Fibroblast of skin of scalp (primary cell): ENCODE results near the gene GPR146.
A peak's percentile ranks its signal among the peaks of the same experiment; 100 is the strongest.

Experiments used
- DNase-seq: peaks from one replicate; pipeline ENCODE4 v3.0.0-alpha.2; 2013

Gene GPR146

DNA sequence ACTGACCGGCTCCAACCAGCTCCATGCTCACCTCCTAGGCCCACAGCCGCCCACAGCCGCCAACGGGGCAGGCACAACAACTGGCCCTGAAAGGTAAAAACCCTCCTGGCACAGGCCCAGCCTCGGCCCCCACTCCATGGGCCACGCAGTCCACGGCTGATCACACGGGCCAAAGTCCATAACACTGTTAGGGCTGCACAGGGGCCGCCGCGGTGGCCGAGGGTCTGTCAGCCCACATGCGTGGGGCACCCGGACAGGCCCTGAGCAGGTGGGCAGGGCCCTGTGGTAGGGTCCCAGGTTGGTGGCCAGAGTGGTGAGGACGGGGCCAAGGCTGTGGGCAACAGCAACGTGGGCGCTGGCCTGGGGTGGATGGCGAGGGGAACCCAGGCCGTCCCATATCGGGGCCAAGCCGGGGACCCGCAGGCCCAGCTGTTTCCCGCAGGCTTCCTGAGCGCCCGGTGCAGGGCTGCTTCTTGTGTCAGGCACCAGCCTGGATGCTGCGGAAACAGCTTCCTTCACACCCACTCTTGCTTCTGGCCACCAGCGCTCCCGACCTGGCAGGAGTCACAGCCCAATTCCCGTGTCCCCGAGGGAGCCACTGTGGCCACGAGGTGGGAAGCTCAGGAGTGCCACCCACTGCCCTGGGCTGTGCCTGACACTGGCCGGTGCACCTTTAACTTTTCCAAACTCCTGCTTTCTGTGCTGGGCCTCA lies 32.2 kb upstream of the GPR146 start:
- DNase-seq: no peak

DNA sequence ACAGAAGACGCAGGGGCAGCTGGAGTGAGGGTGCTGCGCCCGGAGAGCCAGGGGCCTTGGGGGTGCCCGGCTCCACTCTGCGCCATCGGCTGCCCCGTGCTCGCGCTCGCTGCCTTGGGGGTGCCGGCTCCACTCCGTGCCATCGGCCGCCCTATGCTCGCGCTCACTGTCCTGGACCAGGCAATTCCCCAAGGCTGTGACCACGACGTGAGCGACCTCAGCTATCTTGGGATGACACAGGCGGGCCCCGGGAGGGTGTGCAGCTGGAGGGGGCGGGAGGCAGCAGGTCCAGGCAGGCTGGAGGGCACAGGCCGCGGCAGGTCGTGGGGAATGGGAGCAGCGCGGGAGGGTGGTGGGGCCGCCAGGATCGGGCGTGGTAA lies 31.6 kb upstream of the GPR146 start:
- DNase-seq: no peak

DNA sequence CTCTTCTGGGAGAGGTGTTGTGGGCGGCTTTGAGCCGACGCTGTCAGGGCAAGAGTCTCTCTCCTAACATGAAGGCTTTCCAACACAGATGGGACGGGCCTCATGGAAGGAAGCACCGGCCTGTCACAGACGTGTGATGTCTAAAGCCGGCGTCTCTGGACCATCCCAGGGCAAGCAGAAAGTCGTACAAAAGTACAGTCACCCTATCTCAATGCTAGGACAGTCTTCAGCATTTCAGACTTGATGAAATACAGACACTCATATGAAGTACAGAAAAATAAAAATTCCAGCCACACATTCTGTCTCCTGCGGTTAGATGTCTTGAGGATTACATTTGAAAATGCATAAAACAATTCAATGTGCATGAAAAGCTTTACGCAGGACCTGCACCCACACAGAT lies 30.8 kb upstream of the GPR146 start:
- DNase-seq: peak; percentile 20

DNA sequence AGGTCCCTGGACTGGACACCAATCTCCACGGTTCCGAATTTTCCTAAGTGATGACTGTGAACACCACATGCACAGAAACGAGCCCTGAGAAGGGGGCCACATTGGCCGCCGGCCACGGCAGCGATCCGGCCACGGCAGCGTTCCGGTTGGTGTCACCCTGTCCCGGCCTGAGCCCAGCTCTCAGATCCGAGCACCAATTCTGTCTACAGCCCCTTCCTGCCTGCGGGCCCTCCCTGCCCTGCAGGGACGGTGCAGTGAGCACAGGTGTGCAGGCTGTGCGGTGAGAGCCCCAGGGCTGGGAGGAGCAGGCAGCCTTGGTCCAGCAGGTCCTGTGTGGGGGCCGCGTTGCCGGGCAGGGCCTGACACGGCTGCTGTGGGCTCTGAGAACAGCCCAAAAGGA lies 29.7 kb upstream of the GPR146 start:
- no peak for DNase-seq

DNA sequence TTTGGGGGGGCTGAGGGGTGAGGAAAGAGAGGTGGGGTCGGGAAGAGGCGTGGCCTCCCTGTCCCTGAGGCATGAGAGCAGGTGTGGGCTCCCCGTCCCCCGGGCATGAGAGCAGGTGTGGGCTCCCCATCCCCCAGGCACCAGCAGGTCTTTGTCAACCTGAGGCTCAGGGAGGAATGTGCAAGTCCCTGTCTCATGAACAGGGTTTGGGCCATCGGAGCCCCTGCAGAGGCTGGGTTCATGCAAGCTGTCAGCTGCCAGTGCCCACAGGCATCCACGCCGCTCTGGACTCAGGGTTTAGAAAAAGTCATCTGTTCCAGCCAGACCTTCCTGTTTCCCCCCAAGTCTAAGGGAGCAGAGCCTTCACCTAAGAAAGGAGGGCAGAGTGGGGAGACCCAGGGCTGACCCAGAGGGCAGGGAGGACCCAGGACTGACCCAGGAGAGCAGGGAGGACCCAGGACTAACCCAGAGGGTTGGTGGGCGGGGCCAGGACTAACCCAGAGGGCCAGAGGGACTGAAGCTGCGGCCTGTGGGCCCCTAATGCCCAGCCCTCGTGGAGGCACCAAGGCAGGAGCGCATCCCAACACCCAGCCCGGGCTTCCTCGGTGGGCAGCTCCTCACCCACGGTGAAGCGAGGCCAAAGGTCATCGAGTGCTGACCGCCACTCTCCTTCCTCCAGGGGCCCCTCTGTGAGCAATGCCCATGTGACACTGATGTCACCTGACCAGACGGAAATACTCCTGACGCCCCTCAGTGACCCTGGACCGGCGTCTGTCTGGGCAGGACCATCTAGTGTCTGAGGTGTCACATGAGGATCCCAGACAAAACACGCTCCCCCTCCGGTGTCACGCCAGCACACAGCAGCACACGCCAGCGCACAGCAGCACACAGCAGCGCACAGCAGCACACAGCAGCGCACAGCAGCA lies 28.9 kb upstream of the GPR146 start:
- DNase-seq: no peak

DNA sequence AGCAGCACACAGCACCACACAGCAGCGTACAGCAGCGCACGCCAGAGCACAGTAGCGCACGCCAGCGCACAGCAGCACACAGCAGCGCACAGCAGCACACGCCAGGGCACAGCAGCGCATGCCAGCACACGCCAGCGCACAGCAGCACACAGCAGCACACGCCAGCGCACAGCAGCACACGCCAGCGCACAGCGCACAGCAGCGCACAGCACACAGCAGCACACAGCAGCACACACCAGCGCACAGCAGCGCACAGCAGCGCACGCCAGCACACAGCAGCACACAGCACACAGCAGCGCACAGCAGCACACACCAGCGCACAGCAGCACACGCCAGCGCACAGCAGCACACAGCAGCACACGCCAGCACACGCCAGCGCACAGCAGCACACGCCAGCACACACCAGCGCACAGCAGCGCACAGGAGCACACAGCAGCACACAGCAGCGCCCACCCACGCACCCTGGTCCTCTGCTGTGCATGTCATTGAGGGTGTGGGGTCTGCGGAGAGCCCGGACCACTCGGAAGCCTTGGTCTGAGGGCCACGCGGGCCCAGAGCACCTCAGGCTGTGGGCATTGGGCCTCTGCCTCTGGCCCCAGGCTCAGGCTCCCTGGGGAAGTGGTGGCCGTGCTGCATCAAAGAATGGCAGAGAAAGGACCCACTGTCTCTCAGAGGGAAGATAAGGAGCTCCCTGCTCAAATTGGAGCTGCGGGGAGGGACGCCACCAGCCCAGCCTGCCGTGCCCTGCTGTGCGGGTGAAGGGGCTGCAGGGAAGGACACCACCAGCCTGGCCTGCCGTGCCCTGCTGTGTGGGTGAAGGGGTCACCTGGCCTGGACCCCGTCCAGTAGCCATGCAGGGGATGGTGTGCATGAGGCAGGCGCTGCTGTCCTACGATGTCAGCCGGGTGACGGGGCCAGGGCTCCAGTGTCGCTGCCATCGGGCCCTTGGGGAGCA lies 27.5 kb upstream of the GPR146 start:
- DNase-seq: no peak

DNA sequence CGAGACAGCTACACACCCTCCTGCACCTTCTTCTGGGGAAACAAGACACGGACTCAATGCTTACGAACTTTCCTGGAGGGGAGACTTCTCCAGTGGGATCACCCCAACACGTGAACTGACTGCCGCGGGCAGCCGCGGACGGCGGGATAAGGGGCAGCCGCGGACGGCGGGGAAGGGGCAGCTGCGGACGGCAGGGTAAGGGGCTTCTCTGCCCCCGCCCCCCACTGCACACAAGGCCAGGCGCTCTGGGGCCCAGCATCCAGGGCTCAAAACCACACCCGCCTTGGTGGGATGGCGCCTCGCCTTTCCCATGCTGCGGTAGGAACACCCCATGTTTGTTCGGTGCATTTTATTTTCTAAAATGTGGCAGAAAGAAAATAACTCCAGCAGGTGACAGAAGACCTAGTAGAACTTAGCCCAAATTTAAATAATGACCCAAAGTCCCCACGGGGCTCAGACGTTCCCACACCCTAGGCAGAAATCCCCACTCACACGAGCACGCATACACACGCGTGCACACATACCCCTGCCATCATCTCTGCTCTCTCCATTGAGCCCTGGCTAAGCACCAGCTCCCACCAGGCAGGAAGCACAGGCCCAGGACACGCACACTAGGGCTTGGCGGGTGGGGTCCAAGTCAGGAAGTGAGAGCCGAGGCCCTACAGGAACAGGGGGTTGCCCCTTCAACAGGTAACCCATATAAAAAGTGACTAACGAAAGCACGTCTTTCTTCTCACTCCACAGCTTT lies 26.6 kb upstream of the GPR146 start:
- no peak for DNase-seq

DNA sequence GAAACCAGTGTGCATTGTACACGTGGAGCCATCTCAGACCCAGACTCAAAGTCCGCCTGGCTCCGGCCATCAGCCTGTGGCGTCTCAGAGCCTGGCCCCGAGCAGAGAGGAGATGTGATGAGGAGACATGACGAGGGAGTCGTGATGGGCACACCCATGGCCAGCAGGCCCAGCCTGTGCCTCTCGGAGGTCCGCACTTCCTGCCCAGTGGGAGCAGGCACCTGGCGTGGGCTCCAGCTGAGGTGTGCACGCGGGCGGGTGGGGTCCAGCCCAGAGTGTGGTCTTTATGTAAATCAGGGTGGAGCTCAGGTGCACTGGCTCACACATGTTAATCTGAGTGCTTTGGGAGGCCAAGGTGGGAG lies 26.0 kb upstream of the GPR146 start:
- DNase-seq: no peak

DNA sequence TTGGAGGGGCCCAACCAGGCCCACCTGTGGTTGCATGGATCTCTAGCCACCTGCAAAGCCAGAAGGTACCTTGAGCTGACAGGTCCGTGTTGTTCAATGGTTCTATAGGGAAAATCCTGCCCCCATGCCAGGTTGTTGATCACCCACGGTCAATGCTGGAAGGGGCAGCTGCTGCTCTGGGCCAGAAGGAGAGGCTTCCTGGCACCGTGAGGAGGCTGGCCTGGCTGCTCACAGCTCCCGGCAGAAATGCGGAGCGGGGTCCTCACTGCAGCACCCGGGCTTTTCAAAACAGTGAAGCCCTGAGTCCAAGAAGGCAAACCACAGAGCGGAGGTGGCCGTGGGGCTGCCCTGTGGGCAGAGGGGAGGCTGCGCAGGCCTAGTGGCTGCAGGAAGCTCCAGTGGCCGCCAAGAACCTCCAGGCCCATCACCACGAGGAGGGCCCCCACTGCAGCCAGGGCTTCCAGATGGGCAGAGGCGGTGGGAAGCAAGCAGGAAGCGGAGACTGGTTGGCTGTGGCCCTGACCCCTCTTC lies 25.0 kb upstream of the GPR146 start:
- no peak for DNase-seq

DNA sequence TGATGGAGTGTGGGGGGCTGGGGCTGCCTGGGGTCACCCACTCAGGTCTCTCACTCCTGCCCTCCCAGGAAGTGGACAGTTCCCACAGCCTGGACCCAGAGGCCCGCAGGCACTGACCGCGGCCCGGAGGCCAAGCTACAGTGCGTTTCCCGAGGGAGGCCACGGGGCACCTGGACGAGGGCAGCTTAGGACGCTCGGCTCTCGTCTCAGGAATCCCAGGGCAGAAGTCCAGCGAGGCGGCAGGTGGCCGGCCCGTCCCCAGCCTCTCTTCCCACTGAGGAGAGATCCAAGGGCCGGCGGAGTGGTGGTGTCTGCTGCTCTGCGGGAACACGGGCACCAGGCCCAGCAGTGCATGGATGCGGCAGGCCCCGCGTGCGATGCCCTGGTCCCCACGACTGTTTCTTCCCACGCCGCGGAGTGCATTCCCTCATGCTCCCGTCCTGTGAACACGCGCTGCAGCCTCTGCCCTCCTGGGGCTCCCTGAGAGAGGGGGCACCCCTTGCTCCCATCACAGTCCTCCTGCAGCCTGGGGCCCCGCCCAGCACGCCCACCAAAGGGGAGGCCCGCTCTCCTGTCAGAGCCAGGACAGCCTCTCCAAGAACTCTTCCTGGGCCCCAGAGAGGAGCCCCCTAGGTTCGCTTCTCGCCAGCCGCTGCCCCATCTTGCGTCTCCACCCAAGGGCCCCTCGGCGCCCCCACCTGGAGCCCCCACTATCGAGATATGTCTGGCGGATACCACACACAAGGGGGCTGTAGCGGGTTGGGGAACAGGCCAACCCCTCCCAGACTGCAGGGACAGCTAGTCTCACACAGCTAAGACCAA lies 24.3 kb upstream of the GPR146 start:
- no peak for DNase-seq

DNA sequence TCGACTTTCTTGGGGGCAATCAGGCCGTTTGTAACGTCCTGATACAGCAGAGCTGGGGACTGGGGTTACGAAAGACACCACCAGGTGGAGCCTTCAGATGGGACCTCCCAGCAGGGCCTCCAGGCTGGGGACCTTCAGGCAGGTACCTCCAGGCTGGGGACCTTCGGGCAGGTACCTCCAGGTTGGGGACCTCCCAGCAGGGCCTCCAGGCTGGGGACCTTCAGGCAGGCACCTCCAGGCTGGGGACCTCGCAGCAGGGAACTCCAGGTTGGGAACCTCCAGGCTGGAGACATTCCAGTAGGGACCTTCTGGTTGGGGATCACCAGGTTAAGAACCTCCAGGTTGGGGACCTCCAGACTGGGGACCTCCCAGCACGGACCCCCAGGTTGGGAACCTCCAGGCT lies 23.5 kb upstream of the GPR146 start:
- DNase-seq: no peak

DNA sequence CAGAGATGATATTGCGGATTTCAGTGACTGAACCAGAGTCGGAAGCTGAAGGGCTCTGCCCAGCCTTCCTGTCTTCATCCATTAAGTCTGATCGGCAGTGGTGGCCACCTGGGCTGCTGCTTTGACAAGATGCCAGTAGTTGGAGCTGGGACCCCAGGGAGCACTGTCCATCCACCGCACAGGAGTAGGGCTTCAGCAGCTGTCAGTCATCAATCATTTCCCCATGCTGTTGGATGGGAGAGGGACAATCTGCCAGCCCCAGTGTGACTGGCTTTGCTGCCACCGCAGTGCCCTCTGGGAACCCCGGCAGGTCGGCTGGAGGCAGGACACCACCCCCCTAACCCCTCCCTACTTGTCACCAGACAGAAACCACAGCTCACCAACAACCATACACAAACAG lies 23.0 kb upstream of the GPR146 start:
- no peak for DNase-seq

DNA sequence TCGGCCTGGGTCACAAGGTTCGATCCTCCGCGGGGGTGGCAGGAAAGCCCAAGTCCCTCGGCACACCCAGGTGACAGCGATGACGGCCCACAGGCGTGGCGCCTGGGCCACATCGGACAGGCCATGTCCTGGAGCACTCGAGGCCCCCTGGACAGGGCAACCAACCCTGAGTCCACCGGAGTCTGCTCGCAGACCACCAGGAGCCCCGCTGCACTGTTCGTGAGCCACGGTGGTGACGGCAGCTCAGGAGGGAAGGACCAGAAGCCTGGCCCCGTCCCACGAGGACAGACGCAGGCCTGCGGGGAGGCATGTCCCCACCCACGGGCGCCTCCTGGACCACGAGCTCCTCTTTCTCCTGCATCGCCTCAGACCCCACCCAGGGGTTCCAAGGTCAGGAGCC lies 22.4 kb upstream of the GPR146 start:
- no peak for DNase-seq

DNA sequence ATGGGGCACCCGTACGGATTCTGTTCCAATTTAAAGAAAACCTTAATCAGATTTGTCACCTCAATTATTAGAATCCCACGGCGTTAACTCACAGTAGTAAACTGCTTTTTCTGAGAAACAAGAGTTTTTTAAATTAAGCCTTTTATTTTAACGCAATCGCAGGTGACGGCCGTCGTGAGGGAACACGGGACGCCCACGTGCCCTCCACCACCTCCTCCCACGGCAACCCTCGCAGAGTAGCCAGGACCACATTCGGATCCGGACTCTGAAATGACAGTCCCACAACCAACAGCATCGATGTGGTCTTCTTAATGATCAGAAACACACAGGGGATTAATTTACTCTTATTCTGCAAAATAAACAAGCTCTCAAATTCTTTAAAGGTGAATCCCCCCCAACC lies 22.0 kb upstream of the GPR146 start:
- no peak for DNase-seq

DNA sequence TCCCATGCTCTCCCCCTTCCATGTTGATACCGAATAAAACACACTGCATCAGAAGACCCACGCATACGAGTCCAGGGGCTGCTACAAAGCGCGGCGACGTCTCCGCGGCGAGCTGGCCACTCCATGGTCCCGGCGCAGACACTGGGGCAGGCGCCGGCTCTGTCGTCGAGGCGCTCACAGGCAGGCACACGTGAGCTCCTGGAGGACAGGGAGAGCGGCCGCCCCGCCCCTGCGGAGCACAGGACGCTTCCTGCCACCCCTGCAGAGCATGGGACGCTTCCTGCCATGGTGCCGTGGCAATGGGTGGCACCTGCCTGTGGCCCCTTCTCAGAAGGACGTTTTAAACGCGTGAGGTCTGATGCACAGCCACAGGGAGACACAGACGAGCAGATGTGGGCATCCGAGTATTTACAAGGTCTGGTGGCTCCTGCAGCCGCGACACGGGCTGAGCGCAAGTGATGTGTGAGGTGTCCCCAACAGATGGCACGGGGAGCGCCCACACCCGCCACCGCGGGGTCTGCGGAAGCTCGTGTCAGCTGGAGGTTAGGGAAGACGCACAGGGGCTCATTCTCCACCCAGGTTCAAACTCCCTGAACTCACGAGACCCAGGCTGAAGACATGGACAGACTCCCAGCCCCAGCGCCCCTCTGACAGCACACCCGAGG lies 21.4 kb upstream of the GPR146 start:
- DNase-seq: no peak

DNA sequence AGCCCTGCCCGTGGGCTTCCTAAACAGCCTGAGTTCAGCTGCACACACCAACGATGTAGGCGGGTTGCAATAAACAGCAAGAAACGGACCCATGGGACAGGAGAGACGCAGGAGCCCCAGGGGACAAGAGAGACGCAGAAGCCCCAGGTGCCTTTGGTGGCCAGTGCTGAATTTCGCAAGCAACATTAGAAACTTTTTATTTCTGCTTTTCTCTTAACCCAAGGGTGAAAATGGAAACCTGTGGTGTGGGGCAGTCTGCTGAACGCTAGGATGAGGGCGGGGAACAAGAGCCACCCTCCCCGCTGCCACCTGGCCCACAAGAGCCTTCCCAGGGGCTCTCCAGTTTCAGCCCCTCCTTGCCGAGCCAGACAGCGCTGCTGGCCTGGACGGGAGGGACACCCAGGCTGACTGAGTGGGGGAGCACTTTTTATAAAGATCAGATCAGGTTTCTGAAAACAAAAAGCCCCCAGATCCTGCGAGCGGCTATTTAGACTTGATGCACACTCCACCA lies 20.0 kb upstream of the GPR146 start:
- DNase-seq: no peak

DNA sequence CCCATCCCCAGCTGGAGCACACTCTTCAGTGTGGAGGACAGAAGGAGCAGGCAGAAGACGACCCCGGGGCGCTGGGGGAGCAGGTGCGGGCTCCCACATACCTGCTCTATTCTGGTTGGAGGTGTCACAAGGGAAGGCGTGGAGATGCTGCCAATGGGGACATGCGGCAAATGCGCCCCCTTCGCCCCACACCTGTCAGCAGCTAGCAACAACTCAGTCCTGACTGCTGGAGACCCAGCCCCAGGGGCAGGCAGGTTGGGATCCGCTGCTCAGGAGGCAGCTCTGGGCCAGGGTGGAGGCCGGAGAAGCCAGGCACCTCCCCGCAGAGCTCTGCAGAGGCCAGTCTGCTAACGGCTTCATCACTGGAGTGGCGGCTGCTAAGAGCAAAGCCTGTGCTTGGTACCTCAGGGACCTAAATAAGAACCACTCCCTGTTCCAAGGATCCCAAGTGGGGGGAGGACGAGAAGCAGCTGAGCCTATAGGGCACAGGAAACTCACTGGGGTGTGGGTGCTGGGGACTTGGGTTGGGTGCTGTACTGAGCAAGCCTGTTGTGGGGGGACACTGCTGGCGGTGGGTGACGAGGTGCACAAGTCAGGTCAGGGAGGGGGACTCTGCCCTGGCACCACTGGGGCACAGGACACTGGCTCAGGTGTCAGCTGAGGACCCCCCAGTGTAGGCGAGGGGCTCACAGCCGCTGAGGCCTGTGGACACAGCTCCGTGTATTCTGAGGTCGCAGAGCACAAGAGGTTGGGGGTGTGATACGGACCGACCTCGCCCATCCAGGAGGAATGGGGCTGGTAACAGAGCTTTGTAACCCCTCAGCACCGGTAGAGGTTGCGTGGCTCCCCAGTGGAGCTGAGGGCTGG lies 19.2 kb upstream of the GPR146 start:
- no peak for DNase-seq

DNA sequence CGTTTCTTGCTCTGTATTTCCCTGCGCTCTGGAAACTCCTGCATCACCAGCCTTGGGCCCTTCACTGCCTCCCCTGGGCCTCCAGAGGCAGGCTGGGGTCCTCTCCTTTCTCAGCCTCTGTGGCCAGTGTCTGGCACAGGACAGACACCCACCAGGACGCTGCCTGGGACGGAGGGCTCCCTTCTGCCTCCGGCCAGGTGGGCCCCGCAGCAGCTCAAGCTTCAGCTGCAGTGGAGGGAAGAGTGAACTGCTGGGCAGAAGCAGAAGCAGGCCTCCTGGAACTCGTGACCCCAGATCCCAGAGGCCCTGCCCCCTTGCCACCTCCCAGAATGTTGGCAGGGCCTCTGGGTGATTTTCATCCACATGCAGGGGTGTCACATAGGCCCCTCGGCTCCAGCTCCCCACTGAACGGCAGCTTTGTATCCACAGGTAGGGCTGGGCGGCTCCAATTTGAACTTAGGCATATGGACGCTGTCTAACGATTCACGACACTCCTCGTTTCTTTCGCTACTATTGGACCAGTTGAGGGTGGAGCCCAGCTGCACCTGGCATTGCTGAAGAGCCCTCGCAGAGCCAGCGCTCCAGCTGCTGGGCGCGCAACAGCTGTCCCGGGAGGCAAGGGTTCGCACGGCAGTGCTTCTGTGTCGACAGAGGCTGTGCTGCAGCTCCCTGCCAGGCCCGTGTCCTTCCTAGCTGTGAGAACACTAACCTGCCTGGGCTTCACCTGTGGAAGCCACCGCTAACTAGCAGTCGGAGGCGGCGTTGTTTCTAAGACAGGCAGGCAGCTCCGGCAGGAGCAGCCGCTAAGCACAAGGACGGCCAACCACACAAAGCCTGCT lies 18.4 kb upstream of the GPR146 start:
- no peak for DNase-seq
